Measurements from ENCODE around the gene DCAF11. TPM values are rescaled to one million over a fixed set of nuclear protein-coding genes. Genes with fewer than 3 reads are reported as not detected.

DCAF11 gene
- total and polyA plus RNA-seq, 2 of the 13 experiments (the other 11 are each of a cell fraction or from before 2014, with no cell fraction given): 150 to 257 TPM

DNA sequence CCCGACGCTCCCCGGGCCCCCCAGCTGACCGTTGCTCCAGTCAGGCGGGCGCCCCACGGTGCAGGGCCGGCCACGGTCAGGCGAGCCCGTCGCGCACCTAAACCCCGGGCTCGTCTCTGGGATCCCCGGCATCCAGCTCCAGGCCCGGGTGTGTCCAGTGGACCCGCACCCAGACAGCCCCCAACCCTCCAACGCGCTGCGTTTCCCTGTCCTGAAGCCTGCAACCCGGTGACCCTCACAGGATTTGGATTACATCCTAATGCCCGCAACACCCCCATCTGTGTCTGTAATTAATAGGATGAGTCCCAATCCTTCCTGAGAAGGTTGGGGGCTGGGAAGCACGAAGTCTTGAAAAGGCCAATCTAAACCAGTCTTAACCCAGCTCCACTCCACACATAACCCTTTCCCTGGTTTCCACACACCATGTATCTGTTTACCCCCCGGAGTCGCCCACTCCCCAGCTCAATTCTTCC, 32.8 kb upstream of the DCAF11 start (continued):
- TF ChIP-seq NFIC (IDR thresholded peaks at IDR 0.05; ENCODE audit: low read length): no peak
- TF ChIP-seq NCOA5 (CRISPR knock-in tag; IDR thresholded peaks at IDR 0.05): peak; percentile 66; the same call in 1 of the 2 replicates
- no peak for TF ChIP-seq ZMAT3 (CRISPR knock-in tag; conservative IDR thresholded peaks at IDR 0.05)
- TF ChIP-seq YEATS4 (CRISPR knock-in tag; IDR thresholded peaks at IDR 0.05; ENCODE audit: borderline replicate concordance): peak; percentile 16; the same call in 1 of the 2 replicates
- no peak for TF ChIP-seq ZNF816 (CRISPR knock-in tag; IDR thresholded peaks at IDR 0.05; ENCODE audit: borderline replicate concordance)
- TF ChIP-seq, protein P1, sequence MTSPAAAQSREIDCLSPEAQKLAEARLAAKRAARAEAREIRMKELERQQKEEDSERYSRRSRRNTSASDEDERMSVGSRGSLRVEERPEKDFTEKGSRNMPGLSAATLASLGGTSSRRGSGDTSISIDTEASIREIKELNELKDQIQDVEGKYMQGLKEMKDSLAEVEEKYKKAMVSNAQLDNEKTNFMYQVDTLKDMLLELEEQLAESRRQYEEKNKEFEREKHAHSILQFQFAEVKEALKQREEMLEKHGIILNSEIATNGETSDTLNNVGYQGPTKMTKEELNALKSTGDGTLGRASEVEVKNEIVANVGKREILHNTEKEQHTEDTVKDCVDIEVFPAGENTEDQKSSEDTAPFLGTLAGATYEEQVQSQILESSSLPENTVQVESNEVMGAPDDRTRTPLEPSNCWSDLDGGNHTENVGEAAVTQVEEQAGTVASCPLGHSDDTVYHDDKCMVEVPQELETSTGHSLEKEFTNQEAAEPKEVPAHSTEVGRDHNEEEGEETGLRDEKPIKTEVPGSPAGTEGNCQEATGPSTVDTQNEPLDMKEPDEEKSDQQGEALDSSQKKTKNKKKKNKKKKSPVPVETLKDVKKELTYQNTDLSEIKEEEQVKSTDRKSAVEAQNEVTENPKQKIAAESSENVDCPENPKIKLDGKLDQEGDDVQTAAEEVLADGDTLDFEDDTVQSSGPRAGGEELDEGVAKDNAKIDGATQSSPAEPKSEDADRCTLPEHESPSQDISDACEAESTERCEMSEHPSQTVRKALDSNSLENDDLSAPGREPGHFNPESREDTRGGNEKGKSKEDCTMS (CRISPR knock-in tag; conservative IDR thresholded peaks at IDR 0.05): no peak
- no peak for TF ChIP-seq RBM22 (optimal IDR thresholded peaks at IDR 0.05; ENCODE audit: low read length)
- TF ChIP-seq ZNF282 (IDR thresholded peaks at IDR 0.05; ENCODE audit: partially characterized antibody): no peak
- no peak for TF ChIP-seq ZNF121 (CRISPR knock-in tag; IDR thresholded peaks at IDR 0.05)
- TF ChIP-seq ZNF343 (CRISPR knock-in tag; IDR thresholded peaks at IDR 0.05): no peak; the same call in 1 of the 2 replicates
- TF ChIP-seq HMGA1 (CRISPR knock-in tag; conservative IDR thresholded peaks at IDR 0.05): no peak
- TF ChIP-seq AFF4 (CRISPR knock-in tag; IDR thresholded peaks at IDR 0.05): no peak
- TF ChIP-seq GPBP1L1 (CRISPR knock-in tag; IDR thresholded peaks at IDR 0.05): no peak
- TF ChIP-seq MBNL3 (CRISPR knock-in tag; conservative IDR thresholded peaks at IDR 0.05): no peak
- TF ChIP-seq ZNF75D (CRISPR knock-in tag; IDR thresholded peaks at IDR 0.05; ENCODE audit: borderline replicate concordance): no peak
- no peak for TF ChIP-seq ZNF496 (CRISPR knock-in tag; IDR thresholded peaks at IDR 0.05; ENCODE audit: insufficient replicate concordance)
- TF ChIP-seq ZBTB1 (CRISPR knock-in tag; IDR thresholded peaks at IDR 0.05; ENCODE audit: borderline replicate concordance): no peak
- TF ChIP-seq NFATC3 (CRISPR knock-in tag; IDR thresholded peaks at IDR 0.05): no peak
- TF ChIP-seq ARNT2 (CRISPR knock-in tag; IDR thresholded peaks at IDR 0.05; ENCODE audit: low read depth): no peak
- TF ChIP-seq AGO1 (IDR thresholded peaks at IDR 0.05; ENCODE audit: low read depth, low read length, poor library complexity, severe bottlenecking): no peak
- no peak for TF ChIP-seq TSC22D2 (CRISPR knock-in tag; IDR thresholded peaks at IDR 0.05; ENCODE audit: borderline replicate concordance)
- TF ChIP-seq STAG1 (CRISPR knock-in tag; IDR thresholded peaks at IDR 0.05): no peak; the same call in 1 of the 2 replicates
